NCI-H524 treated with DMSO at 0.1 percent for 48 hours (cell line): ENCODE measurements around the gene CCDC192.
A peak's percentile ranks its signal among the peaks of the same experiment; 100 is the strongest.
"Not testable (repeated sequence)": the region's sequence is repeated elsewhere in the genome, so short reads cannot be mapped to it uniquely, and the experiment has no call there.

Source experiments
- DNase-seq: peaks from one replicate; lab custom pipeline; 2025; lab: John Stamatoyannopoulos, UW

Gene CCDC192

GRCh38 chr5:127699416-127699815, 3.8 kb upstream of the CCDC192 start:
- no peak for DNase-seq

- no peak for DNase-seq
Measured at GRCh38 chr5:127700237-127700766, 2.9 kb upstream of the CCDC192 start.

GRCh38 chr5:127702434-127702833, 757 bp upstream of the CCDC192 start:
- no peak for DNase-seq

GRCh38 chr5:127705120-127705892, 2.1 kb downstream of the CCDC192 start:
- DNase-seq: no peak

GRCh38 chr5:127706691-127707090, 3.5 kb downstream of the CCDC192 start:
- DNase-seq: no peak

GRCh38 chr5:127707209-127707608, 4.0 kb downstream of the CCDC192 start:
- no peak for DNase-seq

GRCh38 chr5:127713083-127713482, 9.9 kb downstream of the CCDC192 start:
- DNase-seq: not testable (repeated sequence)

- no peak for DNase-seq
Measured at GRCh38 chr5:127718181-127718580, 15.0 kb downstream of the CCDC192 start.

- no peak for DNase-seq
Measured at GRCh38 chr5:127723571-127723970, 20.4 kb downstream of the CCDC192 start.

- no peak for DNase-seq
Measured at GRCh38 chr5:127725673-127726072, 22.5 kb downstream of the CCDC192 start.

- no peak for DNase-seq
Measured at GRCh38 chr5:127732963-127733362, 29.8 kb downstream of the CCDC192 start.

GRCh38 chr5:127739348-127739747, 36.2 kb downstream of the CCDC192 start:
- not testable (repeated sequence) for DNase-seq

- no peak for DNase-seq
Measured at GRCh38 chr5:127739807-127740384, 36.7 kb downstream of the CCDC192 start.

GRCh38 chr5:127741412-127741811, 38.2 kb downstream of the CCDC192 start:
- DNase-seq: no peak

GRCh38 chr5:127744241-127744640, 41.0 kb downstream of the CCDC192 start:
- no peak for DNase-seq

- DNase-seq: peak; percentile 7
Measured at GRCh38 chr5:127746756-127747155, 43.6 kb downstream of the CCDC192 start.

- DNase-seq: not testable (repeated sequence)
Measured at GRCh38 chr5:127752503-127753265, 49.5 kb downstream of the CCDC192 start.

- DNase-seq: peak; percentile 10
Measured at GRCh38 chr5:127754259-127754658, 51.1 kb downstream of the CCDC192 start.

GRCh38 chr5:127754706-127755105, 51.5 kb downstream of the CCDC192 start:
- DNase-seq: no peak

GRCh38 chr5:127757576-127757975, 54.4 kb downstream of the CCDC192 start:
- DNase-seq: peak; percentile 68

- DNase-seq: no peak
Measured at GRCh38 chr5:127758766-127759283, 55.6 kb downstream of the CCDC192 start.

- no peak for DNase-seq
Measured at GRCh38 chr5:127761869-127762268, 58.7 kb downstream of the CCDC192 start.
